Kidney (tissue), 14 donors: ENCODE data around the gene SPCS2. TPM values are rescaled to one million over a fixed set of nuclear protein-coding genes. Genes with fewer than 3 reads are reported as not detected.

Source experiments
- DNase-seq, 5 donors: peaks; one replicate each; pipeline ENCODE4 v3.0.0-alpha.2; 2013 to 2020
- FAIRE-seq: peaks from 2 replicates; lab custom pipeline; 2012; peaks lifted over from hg19 to GRCh38; lab: Jason Lieb, UNC
- H3K27ac ChIP-seq, 2 donors: one replicate each; pipeline ENCODE4 v1.7.0; 2013; ENCODE audit warnings: low read depth in 2 of 2, low read length in 2 of 2, inconsistent platforms in 1 of 2
- H3K27me3 ChIP-seq: one replicate; pipeline ENCODE4 v1.7.1; 2013; ENCODE audit warnings: low read length, inconsistent platforms; ENCODE audit not compliant: control insufficient read depth, insufficient read depth
- H3K36me3 ChIP-seq, 3 donors: one replicate each; pipeline versions ENCODE4 v1.7.0 to v1.7.1; 2013; ENCODE audit warnings: low read length in 3 of 3, control low read depth in 1 of 3, inconsistent platforms in 1 of 3; ENCODE audit not compliant: insufficient read depth in 3 of 3, control insufficient read depth in 2 of 3
- H3K4me1 ChIP-seq, 3 donors: one replicate each; pipeline versions ENCODE4 v1.7.0 to v1.7.1; 2013; ENCODE audit warnings: low read length in 3 of 3, inconsistent platforms in 1 of 3, low read depth in 1 of 3; ENCODE audit not compliant: control insufficient read depth in 2 of 3, insufficient read depth in 2 of 3
- H3K4me3 ChIP-seq, 3 donors: one replicate each; pipeline versions ENCODE4 v1.7.0 to v1.8.1; 2013; ENCODE audit warnings: low read length in 3 of 3, control low read depth in 1 of 3, inconsistent platforms in 1 of 3
- H3K9ac ChIP-seq, 3 donors: one replicate each; pipeline versions ENCODE4 v1.7.0 to v1.7.1; 2013; ENCODE audit warnings: low read length in 3 of 3, control low read depth in 1 of 3, inconsistent platforms in 1 of 3
- H3K9me3 ChIP-seq, 3 donors: one replicate each; pipeline versions ENCODE4 v1.7.0 to v1.7.1; 2013; ENCODE audit warnings: low read length in 3 of 3, control low read depth in 1 of 3, inconsistent platforms in 1 of 3; ENCODE audit not compliant: control insufficient read depth in 2 of 3, insufficient read depth in 1 of 3
- intact Hi-C: fragments of 100-400 bp; cut with DNase I; formaldehyde crosslinking; loops from one replicate; pipeline ENCODE4 v1.11.1; 2022
- polyA plus RNA-seq: library from polyadenylated mRNA; stranded (reverse); fragments of 350-450 nt; fragmentation: Illumina TruSeq; extraction: RNeasy Lipid Tissue Mini Kit (QIAGEN cat#74804); gene quantifications from one replicate; pipeline ENCODE4 v1.2.3, GENCODE V29; 2014; ENCODE audit warnings: low read depth, low replicate concordance; ENCODE audit not compliant: insufficient read depth
- total RNA-seq: library from RNA; stranded (reverse); fragmentation: NEBNext Ultra II Directional; extraction: Animal tissue kit (Norgen Biotek cat#: 25700); gene quantifications from one replicate; pipeline ENCODE4 v1.2.1, GENCODE V29; 2021
- TF ChIP-seq, protein P1 (sequence below): IDR thresholded peaks from 3 replicates; pipeline ENCODE4 v1.5.1; 2012; ENCODE audit warnings: mild to moderate bottlenecking, moderate library complexity, borderline replicate concordance; ENCODE audit not compliant: insufficient read depth; ENCODE audit errors: extremely low read depth
- donor health status: control.
- donor health status: control.
- donor health status: control.
- donor health status: control.
- donor health status: control.
- donor health status: DM: yes; HTN: yes; CAD: no.
- donor health status: Normal renal cell carcinoma (clear cell type).

The SPCS2 gene
- total and polyA plus RNA-seq, 2 donors from 2014 or later: 176 to 224 TPM

DNA sequence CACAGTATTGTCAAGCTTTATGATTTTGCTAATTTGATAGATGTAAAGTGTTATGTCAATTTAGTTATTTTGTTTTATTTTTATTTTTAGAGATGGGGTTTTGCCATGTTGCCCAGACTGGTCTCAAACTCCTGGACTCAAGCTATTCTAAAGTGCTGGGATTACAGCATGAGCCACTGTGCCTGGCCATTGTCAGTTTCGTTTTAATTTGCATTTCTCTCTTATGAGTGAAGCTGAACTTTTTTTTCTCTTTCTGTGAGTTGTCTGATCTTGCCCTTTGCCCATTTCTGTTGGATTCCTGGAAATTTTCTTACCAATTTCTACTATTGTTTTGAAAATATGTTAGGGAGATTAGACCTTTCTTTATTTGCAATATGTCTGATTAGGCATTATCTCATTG lies 55.1 kb downstream of the SPCS2 start:
- FAIRE-seq: no peak

DNA sequence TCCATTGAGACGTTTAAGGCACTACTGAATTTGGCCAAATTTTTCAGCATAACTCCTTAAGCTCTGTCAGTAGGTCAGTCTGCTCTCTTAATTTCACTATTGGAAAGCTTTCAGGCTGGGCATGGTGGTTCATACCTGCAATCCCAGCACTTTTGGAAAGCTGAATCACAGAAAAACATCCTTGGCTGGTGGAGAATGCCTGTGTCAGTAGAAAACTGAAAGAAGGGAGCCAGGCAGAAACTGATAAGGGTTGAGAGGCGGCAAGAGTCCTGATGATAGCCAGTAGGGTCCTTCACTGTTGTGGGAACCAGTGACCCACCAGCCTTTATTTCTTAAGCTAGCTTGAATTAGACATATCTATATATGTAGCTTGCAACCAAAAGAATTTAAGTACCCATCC lies 62.3 kb downstream of the SPCS2 start:
- FAIRE-seq: no peak
- Histone ChIP-seq H3K4me3 (no peak overlapping the region), H3K4me1 (no peaks in the 10 kb centered on the region), H3K36me3 (peaks cover 0 to 10% (median 8%) of the 10 kb centered on the region in 3 donors), H3K27me3 (no peaks in the 10 kb centered on the region), H3K27ac (no peak overlapping the region), H3K9ac (no peak overlapping the region), H3K9me3 (no peaks in the 10 kb centered on the region)
- DNase-seq: no peak
- TF ChIP-seq, protein P1, sequence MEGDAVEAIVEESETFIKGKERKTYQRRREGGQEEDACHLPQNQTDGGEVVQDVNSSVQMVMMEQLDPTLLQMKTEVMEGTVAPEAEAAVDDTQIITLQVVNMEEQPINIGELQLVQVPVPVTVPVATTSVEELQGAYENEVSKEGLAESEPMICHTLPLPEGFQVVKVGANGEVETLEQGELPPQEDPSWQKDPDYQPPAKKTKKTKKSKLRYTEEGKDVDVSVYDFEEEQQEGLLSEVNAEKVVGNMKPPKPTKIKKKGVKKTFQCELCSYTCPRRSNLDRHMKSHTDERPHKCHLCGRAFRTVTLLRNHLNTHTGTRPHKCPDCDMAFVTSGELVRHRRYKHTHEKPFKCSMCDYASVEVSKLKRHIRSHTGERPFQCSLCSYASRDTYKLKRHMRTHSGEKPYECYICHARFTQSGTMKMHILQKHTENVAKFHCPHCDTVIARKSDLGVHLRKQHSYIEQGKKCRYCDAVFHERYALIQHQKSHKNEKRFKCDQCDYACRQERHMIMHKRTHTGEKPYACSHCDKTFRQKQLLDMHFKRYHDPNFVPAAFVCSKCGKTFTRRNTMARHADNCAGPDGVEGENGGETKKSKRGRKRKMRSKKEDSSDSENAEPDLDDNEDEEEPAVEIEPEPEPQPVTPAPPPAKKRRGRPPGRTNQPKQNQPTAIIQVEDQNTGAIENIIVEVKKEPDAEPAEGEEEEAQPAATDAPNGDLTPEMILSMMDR: no peak
- intact Hi-C loops: no loop called here

More for the DNA sequence above, 55.1 kb downstream of the SPCS2 start:
- H3K27me3 ChIP-seq: no peaks in the 10 kb centered on the region
- no peak for DNase-seq
- peaks cover 0 to 18% (median 17%) of the 10 kb centered on the region in 3 donors for H3K36me3 ChIP-seq
- H3K9me3 ChIP-seq: no peaks in the 10 kb centered on the region
- TF ChIP-seq, protein P1: no peak
- H3K9ac ChIP-seq: no peak overlapping the region
- H3K27ac ChIP-seq: no peak overlapping the region
- H3K4me1 ChIP-seq: no peaks in the 10 kb centered on the region
- H3K4me3 ChIP-seq: no peak overlapping the region
- intact Hi-C loops: no loop called here

DNA sequence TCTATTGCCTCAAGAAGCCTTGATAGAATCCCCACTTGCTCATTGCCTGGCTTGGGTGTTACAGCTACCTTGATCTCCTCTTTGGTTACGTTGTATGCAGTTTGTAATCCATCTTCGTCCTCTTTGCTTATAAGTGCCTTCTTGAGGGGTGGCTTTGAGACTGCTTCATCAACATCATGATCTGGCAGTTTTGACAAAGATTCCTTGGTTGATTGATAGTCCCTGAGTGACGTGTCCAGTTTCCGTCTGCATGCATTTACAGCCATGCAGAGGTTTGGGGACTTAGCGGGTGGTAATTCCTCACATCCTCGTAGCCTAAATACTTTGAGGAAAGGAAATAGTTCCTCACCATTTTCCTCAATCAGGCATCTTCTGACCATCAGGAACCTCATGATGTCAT lies 62.8 kb downstream of the SPCS2 start:
- no peak for FAIRE-seq
- Histone ChIP-seq H3K4me3 (no peak overlapping the region), H3K9me3 (no peaks in the 10 kb centered on the region), H3K4me1 (no peaks in the 10 kb centered on the region), H3K9ac (no peak overlapping the region), H3K36me3 (peaks cover 0 to 4% (median 4%) of the 10 kb centered on the region in 3 donors), H3K27ac (no peak overlapping the region), H3K27me3 (no peaks in the 10 kb centered on the region)
- TF ChIP-seq, protein P1: no peak
- no peak for DNase-seq
- intact Hi-C loops: no loop called here

DNA sequence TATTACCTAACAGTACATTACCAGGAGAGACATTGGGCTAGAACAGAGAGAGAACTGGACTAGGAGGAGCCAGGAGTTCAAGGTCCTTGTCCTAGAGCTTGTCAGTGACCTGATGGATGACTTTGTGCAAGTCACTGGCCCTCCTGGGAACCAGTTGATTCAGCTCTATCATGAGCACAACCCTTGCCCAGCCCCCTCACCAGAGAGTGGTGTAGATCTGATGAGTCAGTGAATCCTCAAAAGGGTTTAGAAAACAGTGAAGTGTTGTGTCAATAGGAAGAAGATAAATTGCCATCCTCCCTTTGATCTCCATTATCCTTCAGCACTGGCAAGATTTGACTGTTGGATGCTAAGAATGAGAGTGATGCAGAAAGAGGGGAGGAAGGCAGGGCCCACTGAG lies 64.0 kb downstream of the SPCS2 start:
- H3K36me3 ChIP-seq: peaks cover 0 to 4% (median 0%) of the 10 kb centered on the region in 3 donors
- H3K4me3 ChIP-seq: no peak overlapping the region
- no peaks in the 10 kb centered on the region for H3K9me3 ChIP-seq
- no peak for FAIRE-seq
- H3K4me1 ChIP-seq: no peaks in the 10 kb centered on the region
- intact Hi-C loops: no loop called here
- no peaks in the 10 kb centered on the region for H3K27me3 ChIP-seq
- H3K27ac ChIP-seq: no peak overlapping the region
- no peak overlapping the region for H3K9ac ChIP-seq
- DNase-seq: no peak
- TF ChIP-seq, protein P1: no peak
